Sigmoid colon (tissue), 3 donors: ENCODE data around the gene PSME1.

Experiments
- CTCF ChIP-seq, 4 experiments: fragments of 450-650 bp in 3 of 4; fragments of 200-600 bp in 1 of 4; IDR thresholded peaks; one replicate each; pipeline ENCODE4 v1.5.1; 2016 to 2019; ENCODE audit warnings: antibody characterized with exemption in 4 of 4, mild to moderate bottlenecking in 3 of 4, moderate library complexity in 2 of 4
- POLR2A ChIP-seq, 2 donors: fragments of 450-650 bp; IDR thresholded peaks; one replicate each; pipeline ENCODE4 v1.6.1; 2016; ENCODE audit warnings: antibody characterized with exemption in 2 of 2, mild to moderate bottlenecking in 2 of 2, moderate library complexity in 2 of 2

- TF ChIP-seq CTCF (IDR thresholded peaks at IDR 0.05) (no peak), POLR2A (IDR thresholded peaks at IDR 0.05) (no peak)
Measured at GRCh38 chr14:24144451-24144850, 8.5 kb downstream of the PSME1 start.
